ENCODE measurements around the gene INHBE. TPM values are rescaled to one million over a fixed set of nuclear protein-coding genes. Genes with fewer than 3 reads are reported as not detected.

Gene INHBE
- polyA plus RNA-seq, 1 donor from 2014 or later, result 2.3 TPM

DNA sequence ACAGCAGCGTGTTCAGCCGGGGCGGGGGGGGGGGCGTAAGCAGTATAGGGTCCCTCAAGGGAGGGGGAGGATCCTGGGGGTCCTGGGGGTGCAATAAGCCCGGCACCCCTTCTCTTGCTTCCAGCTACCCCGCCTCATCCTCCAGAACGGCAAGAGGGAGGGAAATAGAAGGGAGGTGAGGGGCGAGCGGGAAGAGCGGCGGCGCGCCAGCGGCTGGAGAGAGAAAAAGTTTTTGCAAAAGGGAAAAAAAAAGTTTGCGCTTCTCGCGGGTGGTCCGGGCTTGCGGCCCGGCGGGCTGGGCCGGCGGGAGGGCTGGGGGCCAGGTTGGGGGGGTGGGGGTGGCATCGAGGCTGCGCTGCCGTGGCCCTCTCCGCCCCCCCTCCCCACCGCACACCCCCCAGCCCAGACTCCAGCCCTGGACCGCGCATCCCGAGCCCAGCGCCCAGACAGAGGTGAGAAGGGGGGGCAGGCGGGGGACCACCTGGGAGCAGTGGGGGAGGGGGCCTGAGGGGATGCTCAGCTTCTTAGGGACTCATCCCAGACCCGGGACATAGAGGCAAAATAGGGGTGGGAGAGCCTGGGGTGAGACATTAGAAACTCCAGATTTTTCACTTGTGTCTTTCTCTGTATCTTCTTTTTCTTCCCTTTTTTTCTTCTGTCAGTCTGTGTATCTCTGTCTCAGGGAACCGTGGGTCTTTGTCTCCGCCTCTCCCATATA, 4.8 kb downstream of the INHBE start, which contains the start of gene GLI1:
Gene GLI1 (plus strand): TSS at position 36 of the 718 bp plus-strand sequence. CDS start 3,907 bp downstream, outside the sequence.
- no peaks in the 10 kb centered on the region for H3K36me3 ChIP-seq (ENCODE audit: insufficient read depth, low read length)
- peak within 1 kb of the TSS; percentile 67 for H3K4me3 ChIP-seq (ENCODE audit: low read length)
- H3K9ac ChIP-seq (ENCODE audit: low read length), result peak within 1 kb of the TSS; percentile 25
- peak within 1 kb of the TSS; percentile 90 for H3K4me2 ChIP-seq (ENCODE audit: low read length)
- H3K79me2 ChIP-seq (replicated peaks; ENCODE audit: insufficient read depth, low read length), result no peaks in the 10 kb centered on the region
- no peaks in the 10 kb centered on the region for H3F3A ChIP-seq (ENCODE audit: insufficient read depth, low read length, poor library complexity, severe bottlenecking)
- H3K9me2 ChIP-seq (ENCODE audit: insufficient read depth, low read length), result no peaks in the 10 kb centered on the region
- no peaks in the 10 kb centered on the region for H4K20me1 ChIP-seq (ENCODE audit: insufficient read depth)
- no peaks in the 10 kb centered on the region for H3K9me3 ChIP-seq (ENCODE audit: low read length)
- no peak within 1 kb of the TSS for H2AFZ ChIP-seq (ENCODE audit: low read depth, low read length)
- H3K27ac ChIP-seq (ENCODE audit: low read length), result no peak within 1 kb of the TSS
- TF ChIP-seq TAF1 (IDR thresholded peaks at IDR 0.05; ENCODE audit: low read depth), result no peak
- no peak for TF ChIP-seq POLR2AphosphoS5 (IDR thresholded peaks at IDR 0.05)
- no peak for TF ChIP-seq MXI1 (conservative IDR thresholded peaks at IDR 0.05; ENCODE audit: poor library complexity, severe bottlenecking)
- TF ChIP-seq, protein P1, sequence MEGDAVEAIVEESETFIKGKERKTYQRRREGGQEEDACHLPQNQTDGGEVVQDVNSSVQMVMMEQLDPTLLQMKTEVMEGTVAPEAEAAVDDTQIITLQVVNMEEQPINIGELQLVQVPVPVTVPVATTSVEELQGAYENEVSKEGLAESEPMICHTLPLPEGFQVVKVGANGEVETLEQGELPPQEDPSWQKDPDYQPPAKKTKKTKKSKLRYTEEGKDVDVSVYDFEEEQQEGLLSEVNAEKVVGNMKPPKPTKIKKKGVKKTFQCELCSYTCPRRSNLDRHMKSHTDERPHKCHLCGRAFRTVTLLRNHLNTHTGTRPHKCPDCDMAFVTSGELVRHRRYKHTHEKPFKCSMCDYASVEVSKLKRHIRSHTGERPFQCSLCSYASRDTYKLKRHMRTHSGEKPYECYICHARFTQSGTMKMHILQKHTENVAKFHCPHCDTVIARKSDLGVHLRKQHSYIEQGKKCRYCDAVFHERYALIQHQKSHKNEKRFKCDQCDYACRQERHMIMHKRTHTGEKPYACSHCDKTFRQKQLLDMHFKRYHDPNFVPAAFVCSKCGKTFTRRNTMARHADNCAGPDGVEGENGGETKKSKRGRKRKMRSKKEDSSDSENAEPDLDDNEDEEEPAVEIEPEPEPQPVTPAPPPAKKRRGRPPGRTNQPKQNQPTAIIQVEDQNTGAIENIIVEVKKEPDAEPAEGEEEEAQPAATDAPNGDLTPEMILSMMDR (IDR thresholded peaks at IDR 0.05; ENCODE audit: poor library complexity, severe bottlenecking), result no peak
- no peak for TF ChIP-seq EP300 (conservative IDR thresholded peaks at IDR 0.05; ENCODE audit: poor library complexity, severe bottlenecking)
- TF ChIP-seq, protein P2, sequence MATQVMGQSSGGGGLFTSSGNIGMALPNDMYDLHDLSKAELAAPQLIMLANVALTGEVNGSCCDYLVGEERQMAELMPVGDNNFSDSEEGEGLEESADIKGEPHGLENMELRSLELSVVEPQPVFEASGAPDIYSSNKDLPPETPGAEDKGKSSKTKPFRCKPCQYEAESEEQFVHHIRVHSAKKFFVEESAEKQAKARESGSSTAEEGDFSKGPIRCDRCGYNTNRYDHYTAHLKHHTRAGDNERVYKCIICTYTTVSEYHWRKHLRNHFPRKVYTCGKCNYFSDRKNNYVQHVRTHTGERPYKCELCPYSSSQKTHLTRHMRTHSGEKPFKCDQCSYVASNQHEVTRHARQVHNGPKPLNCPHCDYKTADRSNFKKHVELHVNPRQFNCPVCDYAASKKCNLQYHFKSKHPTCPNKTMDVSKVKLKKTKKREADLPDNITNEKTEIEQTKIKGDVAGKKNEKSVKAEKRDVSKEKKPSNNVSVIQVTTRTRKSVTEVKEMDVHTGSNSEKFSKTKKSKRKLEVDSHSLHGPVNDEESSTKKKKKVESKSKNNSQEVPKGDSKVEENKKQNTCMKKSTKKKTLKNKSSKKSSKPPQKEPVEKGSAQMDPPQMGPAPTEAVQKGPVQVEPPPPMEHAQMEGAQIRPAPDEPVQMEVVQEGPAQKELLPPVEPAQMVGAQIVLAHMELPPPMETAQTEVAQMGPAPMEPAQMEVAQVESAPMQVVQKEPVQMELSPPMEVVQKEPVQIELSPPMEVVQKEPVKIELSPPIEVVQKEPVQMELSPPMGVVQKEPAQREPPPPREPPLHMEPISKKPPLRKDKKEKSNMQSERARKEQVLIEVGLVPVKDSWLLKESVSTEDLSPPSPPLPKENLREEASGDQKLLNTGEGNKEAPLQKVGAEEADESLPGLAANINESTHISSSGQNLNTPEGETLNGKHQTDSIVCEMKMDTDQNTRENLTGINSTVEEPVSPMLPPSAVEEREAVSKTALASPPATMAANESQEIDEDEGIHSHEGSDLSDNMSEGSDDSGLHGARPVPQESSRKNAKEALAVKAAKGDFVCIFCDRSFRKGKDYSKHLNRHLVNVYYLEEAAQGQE (IDR thresholded peaks at IDR 0.05; ENCODE audit: borderline replicate concordance), result no peak
- TF ChIP-seq EZH2 (IDR thresholded peaks at IDR 0.05; ENCODE audit: borderline replicate concordance, insufficient read depth, low read length, poor library complexity, severe bottlenecking), result no peak
- no peak for TF ChIP-seq RAD21 (conservative IDR thresholded peaks at IDR 0.05)
- no peak for TF ChIP-seq SMC3 (conservative IDR thresholded peaks at IDR 0.05; ENCODE audit: poor library complexity)
- peaks cover 39% of the 10 kb centered on the region for H3K27me3 ChIP-seq (ENCODE audit: insufficient read depth, low read depth, low read length)

DNA sequence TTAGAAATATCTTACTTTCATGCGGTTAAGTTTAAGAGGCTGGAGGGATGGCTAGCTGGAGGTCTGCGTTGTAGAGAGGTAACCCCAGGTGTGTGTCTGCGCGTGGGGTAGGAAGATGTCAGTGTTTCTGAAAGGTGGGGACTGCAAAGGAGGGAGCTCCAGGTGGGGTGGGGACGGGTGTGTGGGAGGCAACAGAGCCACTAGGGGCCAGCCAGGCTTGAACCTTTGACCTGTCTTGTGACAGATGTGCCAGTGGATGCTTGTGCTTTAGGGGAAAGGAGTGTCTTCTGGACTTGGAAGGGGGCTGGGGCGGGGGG, 5.3 kb downstream of the INHBE start:
- Histone ChIP-seq H2AFZ (ENCODE audit: low read depth, low read length) (no peak overlapping the region), H3K9me2 (ENCODE audit: insufficient read depth, low read length) (no peaks in the 10 kb centered on the region), H3K9ac (ENCODE audit: low read length) (no peak overlapping the region), H3K27me3 (ENCODE audit: insufficient read depth, low read depth, low read length) (peaks cover 39% of the 10 kb centered on the region), H3K79me2 (replicated peaks; ENCODE audit: insufficient read depth, low read length) (no peaks in the 10 kb centered on the region), H3K4me2 (ENCODE audit: low read length) (no peak overlapping the region), H3K9me3 (ENCODE audit: low read length) (no peaks in the 10 kb centered on the region), H3F3A (ENCODE audit: insufficient read depth, low read length, poor library complexity, severe bottlenecking) (no peaks in the 10 kb centered on the region), H3K4me3 (ENCODE audit: low read length) (peak overlapping the region; percentile 67), H3K27ac (ENCODE audit: low read length) (no peak overlapping the region), H3K36me3 (ENCODE audit: insufficient read depth, low read length) (no peaks in the 10 kb centered on the region), H4K20me1 (ENCODE audit: insufficient read depth) (no peaks in the 10 kb centered on the region)
- TF ChIP-seq MXI1 (conservative IDR thresholded peaks at IDR 0.05; ENCODE audit: poor library complexity, severe bottlenecking) (no peak), TAF1 (IDR thresholded peaks at IDR 0.05; ENCODE audit: low read depth) (no peak), EP300 (conservative IDR thresholded peaks at IDR 0.05; ENCODE audit: poor library complexity, severe bottlenecking) (no peak), POLR2AphosphoS5 (IDR thresholded peaks at IDR 0.05) (no peak), RAD21 (conservative IDR thresholded peaks at IDR 0.05) (no peak), EZH2 (IDR thresholded peaks at IDR 0.05; ENCODE audit: borderline replicate concordance, insufficient read depth, low read length, poor library complexity, severe bottlenecking) (no peak), SMC3 (conservative IDR thresholded peaks at IDR 0.05; ENCODE audit: poor library complexity) (no peak)
- TF ChIP-seq, protein P2 (IDR thresholded peaks at IDR 0.05; ENCODE audit: borderline replicate concordance), result no peak
- TF ChIP-seq, protein P1 (IDR thresholded peaks at IDR 0.05; ENCODE audit: poor library complexity, severe bottlenecking), result no peak

Measured in neural cell (in vitro differentiated cells).